T-cell (primary cell): Measurements from ENCODE around the gene STX16. TPM values are rescaled to one million over a fixed set of nuclear protein-coding genes. Genes with fewer than 3 reads are reported as not detected.

Experiments used
- ATAC-seq, 4 experiments: fragments of 200-7000 bp in 3 of 4; fragments of 150-1000 bp in 1 of 4; cut with Tn5 transposase; replicated peaks in 1 of 4; 1 replicate in 3 of 4; 2 replicates in 1 of 4; pipeline ENCODE4 v1.10.0; 2021; ENCODE audit warnings: moderate library complexity in 3 of 4, mild to moderate bottlenecking in 2 of 4, moderate number of reproducible peaks in 1 of 4
- CTCF ChIA-PET, 2 donors: fragments of 300-600 bp; sonication (Branson Sonifier 250); formaldehyde crosslinking; loops; one replicate each; lab custom pipeline; 2022; ENCODE audit warnings: antibody characterized with exemption in 2 of 2; lab: Charles Lee
- POLR2A ChIA-PET, 2 donors: fragments of 300-600 bp; sonication (Branson Sonifier 250); formaldehyde crosslinking; loops; one replicate each; lab custom pipeline; 2022; ENCODE audit warnings: antibody characterized with exemption in 2 of 2; lab: Charles Lee
- DNase-seq, 35 experiments: peaks; one replicate each; pipeline versions ENCODE4 v3.0.0 to v3.0.0-alpha.2; 2013 to 2023
- H3K27ac ChIP-seq: one replicate; pipeline ENCODE4 v1.5.1; 2013; ENCODE audit warnings: low read length
- H3K27me3 ChIP-seq, 2 experiments: replicated peaks in 1 of 2; 1 replicate in 1 of 2; 2 replicates in 1 of 2; pipeline versions ENCODE4 v1.6.1 to v1.7.0; 2013; ENCODE audit warnings: low read length in 1 of 2, mixed read lengths in 1 of 2; ENCODE audit not compliant: control insufficient read depth in 2 of 2, insufficient read depth in 2 of 2; ENCODE audit errors: extremely low read depth in 1 of 2
- H3K36me3 ChIP-seq, 2 donors: 1 replicate in 1 of 2; 2 replicates in 1 of 2; pipeline versions ENCODE4 v1.6.1 to v1.7.0; 2013; ENCODE audit warnings: low read length in 1 of 2; ENCODE audit not compliant: control insufficient read depth in 2 of 2, insufficient read depth in 1 of 2; ENCODE audit errors: extremely low read depth in 1 of 2
- H3K4me1 ChIP-seq, 2 experiments: 1 replicate in 1 of 2; 2 replicates in 1 of 2; pipeline versions ENCODE4 v1.6.1 to v1.7.0; 2013; ENCODE audit warnings: low read length in 2 of 2, mixed read lengths in 1 of 2; ENCODE audit not compliant: insufficient read depth in 2 of 2, control insufficient read depth in 1 of 2; ENCODE audit errors: extremely low read depth in 1 of 2
- H3K4me3 ChIP-seq, 2 donors: 1 replicate in 1 of 2; 2 replicates in 1 of 2; pipeline versions ENCODE4 v1.5.1 to v1.7.0; 2013; ENCODE audit warnings: mild to moderate bottlenecking in 2 of 2, low read length in 1 of 2, moderate library complexity in 1 of 2; ENCODE audit not compliant: control insufficient read depth in 1 of 2; ENCODE audit errors: extremely low read depth in 1 of 2
- H3K9me3 ChIP-seq: 2 replicates; pipeline ENCODE4 v1.7.0; 2013
- H3K27ac Mint-ChIP-seq, 2 donors: one replicate each; pipeline ENCODE4 v1.8.0; 2020 to 2021; ENCODE audit warnings: mild to moderate bottlenecking in 2 of 2, mixed read lengths in 2 of 2
- H3K27me3 Mint-ChIP-seq, 2 donors: one replicate each; pipeline ENCODE4 v1.8.0; 2021 to 2022; ENCODE audit warnings: mixed read lengths in 2 of 2
- H3K36me3 Mint-ChIP-seq: one replicate; pipeline ENCODE4 v1.8.0; 2021; ENCODE audit warnings: mixed read lengths
- H3K4me1 Mint-ChIP-seq, 3 donors: one replicate each; pipeline ENCODE4 v1.8.0; 2020 to 2022; ENCODE audit warnings: mixed read lengths in 3 of 3, mild to moderate bottlenecking in 1 of 3
- H3K4me3 Mint-ChIP-seq, 3 donors: one replicate each; pipeline ENCODE4 v1.8.0; 2020 to 2022; ENCODE audit warnings: mild to moderate bottlenecking in 3 of 3, mixed read lengths in 3 of 3, moderate library complexity in 3 of 3
- H3K9me3 Mint-ChIP-seq, 3 donors: one replicate each; pipeline ENCODE4 v1.8.0; 2020 to 2022; ENCODE audit warnings: mixed read lengths in 3 of 3
- WGBS: methylation state at CpG from one replicate; pipeline ENCODE4 v1.1.5; 2013; ENCODE audit warnings: missing lambda C conversion rate; ENCODE audit not compliant: insufficient coverage; 5-methylcytosine and 5-hydroxymethylcytosine counted together
- total RNA-seq, 35 experiments: library from RNA in 6 of 35; stranded (reverse) in 6 of 35; fragments of 120-200 nt in 1 of 35; gene quantifications; one replicate each; pipeline versions ENCODE4 v1.2.1 to v1.2.4 and lab custom pipeline; 2013 to 2026

STX16 gene
- total RNA-seq, 5 donors from 2014 or later (not counting 1 experiment from before 2014, with no cell fraction given) = 154 to 213 (median 178) TPM

GRCh38 chr20:58718121-58718563 lies 67.1 kb downstream of the STX16 start:
- no peak for DNase-seq
- no peak overlapping the region for H3K4me3 ChIP-seq
- POLR2A ChIA-PET = no interaction called here

DNA sequence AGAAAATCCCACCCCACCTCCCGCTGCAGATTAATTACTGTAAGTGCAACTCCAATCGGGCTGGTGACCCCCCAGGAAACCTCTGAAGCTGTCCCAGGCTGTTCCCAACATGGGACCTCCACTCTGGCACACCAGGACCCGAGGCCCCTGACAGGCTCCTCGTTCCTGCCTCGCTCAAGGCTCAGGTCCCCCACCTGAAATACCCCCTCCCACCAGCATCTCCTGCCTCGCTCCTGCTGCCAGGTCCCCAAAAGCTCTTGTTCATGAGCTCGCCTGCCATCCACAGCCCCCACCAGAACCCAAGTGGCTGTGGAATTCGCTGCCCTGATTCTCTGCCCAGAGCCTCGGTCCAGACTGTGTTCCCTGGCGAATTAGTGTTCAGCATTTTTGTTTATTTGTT lies 67.6 kb downstream of the STX16 start:
- ATAC-seq (no peak), DNase-seq (peak in 1 of 35 experiments; percentile 12)
- ChIA-PET POLR2A (no interaction called here), CTCF (interaction anchor here in 1 of 2 donors (0.6 kb wide), 1 partner anchor 27 kb away, joined by 11 read pairs; no protein-coding TSS in a partner anchor)
- WGBS = 83% methylated on average over 6 of the region's 10 CpGs
- H3K4me3 ChIP-seq = no peak overlapping the region
- Mint-ChIP-seq H3K9me3 (no peaks in the 10 kb centered on the region), H3K4me3 (no peak overlapping the region), H3K27me3 (peaks cover 28 to 29% of the 10 kb centered on the region in 2 donors), H3K36me3 (no peaks in the 10 kb centered on the region), H3K4me1 (no peaks in the 10 kb centered on the region), H3K27ac (no peak overlapping the region)
- H3K9me3 ChIP-seq = no peaks in the 10 kb centered on the region
- H3K27me3 ChIP-seq = peaks cover 0 to 28% of the 10 kb centered on the region in 2 experiments
- H3K36me3 ChIP-seq = no peaks in the 10 kb centered on the region
- H3K27ac ChIP-seq = no peak overlapping the region
- no peaks in the 10 kb centered on the region for H3K4me1 ChIP-seq

More at GRCh38 chr20:58718121-58718563, 67.1 kb downstream of the STX16 start:
- Histone ChIP-seq H3K9me3 (no peaks in the 10 kb centered on the region), H3K36me3 (no peaks in the 10 kb centered on the region), H3K27ac (no peak overlapping the region), H3K4me1 (no peaks in the 10 kb centered on the region), H3K27me3 (peaks cover 0 to 22% of the 10 kb centered on the region in 2 experiments)
- CTCF ChIA-PET = interaction anchor here in 1 of 2 donors (0.6 kb wide), 1 partner anchor 27 kb away, joined by 11 read pairs; no protein-coding TSS in a partner anchor
- ATAC-seq = no peak
- Mint-ChIP-seq H3K27me3 (peaks cover 22 to 23% of the 10 kb centered on the region in 2 donors), H3K4me3 (no peak overlapping the region), H3K36me3 (no peaks in the 10 kb centered on the region), H3K9me3 (no peaks in the 10 kb centered on the region), H3K4me1 (no peaks in the 10 kb centered on the region), H3K27ac (no peak overlapping the region)
- WGBS = 86% methylated on average over 3 of the region's 15 CpGs

DNA sequence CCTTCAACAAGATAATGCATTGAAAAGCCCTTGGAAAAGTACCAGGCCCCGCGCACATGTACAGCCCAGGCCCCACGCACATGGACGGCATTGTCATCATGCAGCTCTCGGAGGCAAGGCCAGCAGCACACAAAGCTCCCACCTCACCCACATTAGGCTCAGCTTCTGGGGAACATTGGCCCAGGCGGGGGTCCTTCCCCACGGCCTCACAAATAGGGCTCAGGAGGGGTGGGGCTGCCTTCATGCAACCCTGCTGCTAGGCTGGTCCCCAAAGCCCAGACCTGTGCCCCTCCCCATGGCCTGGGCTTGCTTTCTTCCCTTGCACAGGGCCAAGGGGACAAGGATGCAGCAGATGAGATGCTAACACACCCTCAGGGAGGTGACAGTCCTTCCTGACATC lies 68.2 kb downstream of the STX16 start:
- Histone ChIP-seq H3K27me3 (peaks cover 0 to 28% of the 10 kb centered on the region in 2 experiments), H3K4me1 (no peaks in the 10 kb centered on the region), H3K9me3 (no peaks in the 10 kb centered on the region), H3K27ac (no peak overlapping the region), H3K36me3 (no peaks in the 10 kb centered on the region), H3K4me3 (no peak overlapping the region)
- CTCF ChIA-PET = no interaction called here
- ATAC-seq = no peak
- no peak overlapping the region for H3K4me3 Mint-ChIP-seq
- no peaks in the 10 kb centered on the region for H3K36me3 Mint-ChIP-seq
- H3K27me3 Mint-ChIP-seq = peaks cover 30 to 34% of the 10 kb centered on the region in 2 donors
- H3K27ac Mint-ChIP-seq = no peak overlapping the region
- H3K4me1 Mint-ChIP-seq = no peaks in the 10 kb centered on the region
- DNase-seq = peak in 1 of 35 experiments; percentile 11
- 91% methylated on average over 6 of the region's 7 CpGs for WGBS
- H3K9me3 Mint-ChIP-seq = peaks cover 0 to under 1% (median 0%) of the 10 kb centered on the region in 3 donors
- POLR2A ChIA-PET = no interaction called here

DNA sequence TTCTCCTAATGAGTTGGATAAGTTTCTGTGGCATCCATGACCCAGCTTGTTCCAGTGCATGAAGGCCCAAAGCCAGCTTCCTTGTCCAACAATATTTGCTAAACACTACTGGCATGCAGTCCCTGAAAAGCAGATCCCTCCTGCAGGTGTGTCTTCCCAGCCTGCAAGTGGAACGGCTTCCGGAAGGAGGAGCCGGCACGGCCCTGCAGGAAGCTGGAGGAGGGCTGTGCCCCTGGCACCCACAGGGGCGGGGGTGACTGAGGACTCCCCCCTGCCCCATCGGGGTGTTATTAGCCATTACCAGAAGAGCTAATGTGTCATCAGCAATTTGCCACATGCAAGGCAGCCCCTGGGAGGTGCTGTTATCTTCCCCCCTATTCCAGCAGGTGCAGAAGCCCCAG lies 68.9 kb downstream of the STX16 start:
- DNase-seq = peak in 1 of 35 experiments; percentile 7
- Histone ChIP-seq H3K27me3 (peaks cover 0 to 29% of the 10 kb centered on the region in 2 experiments), H3K4me1 (no peaks in the 10 kb centered on the region), H3K9me3 (no peaks in the 10 kb centered on the region), H3K27ac (no peak overlapping the region), H3K36me3 (no peaks in the 10 kb centered on the region), H3K4me3 (no peak overlapping the region)
- H3K9me3 Mint-ChIP-seq = peaks cover 0 to 7% (median 0%) of the 10 kb centered on the region in 3 donors
- peaks cover 35 to 42% of the 10 kb centered on the region in 2 donors for H3K27me3 Mint-ChIP-seq
- CTCF ChIA-PET = no interaction called here
- H3K4me1 Mint-ChIP-seq = no peaks in the 10 kb centered on the region
- ATAC-seq = no peak
- POLR2A ChIA-PET = no interaction called here
- H3K4me3 Mint-ChIP-seq = no peak overlapping the region
- H3K36me3 Mint-ChIP-seq = no peaks in the 10 kb centered on the region
- no peak overlapping the region for H3K27ac Mint-ChIP-seq
- 61% methylated on average over 5 of the region's 6 CpGs for WGBS

GRCh38 chr20:58720890-58721289 lies 69.8 kb downstream of the STX16 start:
- H3K27me3 Mint-ChIP-seq = peaks cover 36 to 43% of the 10 kb centered on the region in 2 donors
- no peak overlapping the region for H3K4me3 Mint-ChIP-seq
- ChIA-PET CTCF (no interaction called here), POLR2A (no interaction called here)
- Histone ChIP-seq H3K4me3 (no peak overlapping the region), H3K9me3 (no peaks in the 10 kb centered on the region), H3K36me3 (no peaks in the 10 kb centered on the region), H3K4me1 (no peaks in the 10 kb centered on the region), H3K27ac (no peak overlapping the region), H3K27me3 (peaks cover 0 to 30% of the 10 kb centered on the region in 2 experiments)
- ATAC-seq (no peak), DNase-seq (no peak)
- 93% methylated on average over 8 of the region's 14 CpGs for WGBS
- H3K9me3 Mint-ChIP-seq = peaks cover 0 to 7% (median 0%) of the 10 kb centered on the region in 3 donors
- H3K4me1 Mint-ChIP-seq = no peaks in the 10 kb centered on the region
- H3K27ac Mint-ChIP-seq = no peak overlapping the region
- H3K36me3 Mint-ChIP-seq = no peaks in the 10 kb centered on the region

- H3K4me3 Mint-ChIP-seq = no peak overlapping the region
- Histone ChIP-seq H3K4me3 (no peak overlapping the region), H3K4me1 (no peaks in the 10 kb centered on the region), H3K27ac (no peak overlapping the region), H3K9me3 (peaks cover 3% of the 10 kb centered on the region), H3K27me3 (peaks cover 0 to 30% of the 10 kb centered on the region in 2 experiments), H3K36me3 (no peaks in the 10 kb centered on the region)
- CTCF ChIA-PET = no interaction called here
- no peak for ATAC-seq
- H3K9me3 Mint-ChIP-seq = peaks cover 2 to 13% (median 4%) of the 10 kb centered on the region in 3 donors
- POLR2A ChIA-PET = no interaction called here
- DNase-seq = no peak
- peaks cover 40 to 45% of the 10 kb centered on the region in 2 donors for H3K27me3 Mint-ChIP-seq
- 45% methylated on average over 12 of the region's 22 CpGs for WGBS
- peaks cover 4% of the 10 kb centered on the region for H3K36me3 Mint-ChIP-seq
- H3K27ac Mint-ChIP-seq = no peak overlapping the region
- H3K4me1 Mint-ChIP-seq = no peaks in the 10 kb centered on the region
Observed at GRCh38 chr20:58721951-58722778, 71.1 kb downstream of the STX16 start.
